Measurements from ENCODE around the gene MRPS33. TPM values are rescaled to one million over a fixed set of nuclear protein-coding genes. Genes with fewer than 3 reads are reported as not detected.

The MRPS33 gene
- total and polyA plus RNA-seq, 9 donors, result 20.0 to 82.1 (median 42.1) TPM

GRCh38 chr7:141014125-141014523, 628 bp downstream of the MRPS33 start:
- WGBS, 3 donors, result 1 to 3% (median 1%) methylated on average over 14 of the region's 14 CpGs
- DNase-seq, result peak in 1 of 5 donors; percentile 19
- Histone ChIP-seq H3K27me3 (no peaks in the 10 kb centered on the region), H3K4me1 (ENCODE audit: insufficient read depth) (peaks cover 2% of the 10 kb centered on the region), H3K36me3 (no peaks in the 10 kb centered on the region), H3K27ac (peak overlapping the region in 1 of 2 donors; percentile 91), H3K4me3 (peak overlapping the region; percentile 58), H3K9me3 (no peaks in the 10 kb centered on the region)
- no peak for TF ChIP-seq CTCF (IDR thresholded peaks at IDR 0.05)
- TF ChIP-seq EP300 (IDR thresholded peaks at IDR 0.05), result no peak
- TF ChIP-seq POLR2A (IDR thresholded peaks at IDR 0.05), result no peak
- intact Hi-C loops (cut with DNase I), result loop anchor here in 2 of 4 donors (5.0 kb wide), 2 partner anchors 202 to 317 kb away; partner anchors contain the start of gene NDUFB2 (in 1 of the 2)

- Histone ChIP-seq H3K27ac (no peak overlapping the region), H3K27me3 (no peaks in the 10 kb centered on the region), H3K36me3 (no peaks in the 10 kb centered on the region), H3K9me3 (no peaks in the 10 kb centered on the region), H3K4me1 (ENCODE audit: insufficient read depth) (peaks cover 2% of the 10 kb centered on the region), H3K4me3 (no peak overlapping the region)
- TF ChIP-seq CTCF (IDR thresholded peaks at IDR 0.05), result no peak
- no peak for TF ChIP-seq POLR2A (IDR thresholded peaks at IDR 0.05)
- no peak for TF ChIP-seq EP300 (IDR thresholded peaks at IDR 0.05)
- intact Hi-C loops (cut with DNase I), result loop anchor here in 2 of 4 donors (5.0 kb wide), 2 partner anchors 201 to 316 kb away; partner anchors contain the start of gene NDUFB2 (in 1 of the 2)
- no peak for DNase-seq
- WGBS, 3 donors, result 68 to 75% (median 72%) methylated on average over 4 of the region's 4 CpGs
These were observed 1.4 kb downstream of the MRPS33 start for GRCh38 chr7:141013345-141013715.

GRCh38 chr7:141012696-141013344, 1.9 kb downstream of the MRPS33 start:
- WGBS, 3 donors, result 87 to 91% (median 88%) methylated on average over 2 of the region's 2 CpGs
- H3K4me3 ChIP-seq, result no peak overlapping the region
- intact Hi-C loops (cut with DNase I), result loop anchor here in 2 of 4 donors (5.0 kb wide), 2 partner anchors 201 to 316 kb away; partner anchors contain the start of gene NDUFB2 (in 1 of the 2)
- H3K27me3 ChIP-seq, result no peaks in the 10 kb centered on the region
- H3K36me3 ChIP-seq, result no peaks in the 10 kb centered on the region
- no peak overlapping the region for H3K27ac ChIP-seq
- no peak for TF ChIP-seq EP300 (IDR thresholded peaks at IDR 0.05)
- no peak for TF ChIP-seq CTCF (IDR thresholded peaks at IDR 0.05)
- no peak for TF ChIP-seq POLR2A (IDR thresholded peaks at IDR 0.05)
- DNase-seq, result no peak
- peaks cover 2% of the 10 kb centered on the region for H3K4me1 ChIP-seq (ENCODE audit: insufficient read depth)
- H3K9me3 ChIP-seq, result no peaks in the 10 kb centered on the region

GRCh38 chr7:141012044-141012685, 2.6 kb downstream of the MRPS33 start:
- Histone ChIP-seq H3K4me1 (ENCODE audit: insufficient read depth) (peaks cover 2% of the 10 kb centered on the region), H3K27me3 (no peaks in the 10 kb centered on the region), H3K4me3 (no peak overlapping the region), H3K36me3 (no peaks in the 10 kb centered on the region), H3K27ac (no peak overlapping the region), H3K9me3 (no peaks in the 10 kb centered on the region)
- TF ChIP-seq CTCF (IDR thresholded peaks at IDR 0.05), result peak in 1 of 3 donors; percentile 17
- TF ChIP-seq POLR2A (IDR thresholded peaks at IDR 0.05), result no peak
- TF ChIP-seq EP300 (IDR thresholded peaks at IDR 0.05), result no peak
- intact Hi-C loops (cut with DNase I), result loop anchor here in 2 of 4 donors (5.0 kb wide), 2 partner anchors 200 to 315 kb away; partner anchors contain the start of gene NDUFB2 (in 1 of the 2)
- WGBS, 3 donors, result 22 to 24% (median 23%) methylated on average over 3 of the region's 3 CpGs
- DNase-seq, result peak; percentile 23 to 51 (median 44)
